CD4-positive, alpha-beta T cell (primary cell): Measurements from ENCODE around the gene RCAN2. TPM values are rescaled to one million over a fixed set of nuclear protein-coding genes. Genes with fewer than 3 reads are reported as not detected.

Source experiments
- ATAC-seq: fragments of 200-7000 bp; cut with Tn5 transposase; one replicate; pipeline ENCODE4 v1.10.0; 2022; ENCODE audit warnings: mild to moderate bottlenecking; ENCODE audit not compliant: poor library complexity
- CTCF ChIA-PET: fragments of 350-600 bp; sonication (Branson Sonifier 250); formaldehyde crosslinking; loops from one replicate; lab custom pipeline; 2021; ENCODE audit warnings: antibody characterized with exemption, inconsistent platforms; lab: Charles Lee
- POLR2A ChIA-PET: fragments of 350-600 bp; sonication (Branson Sonifier 250); formaldehyde crosslinking; loops from one replicate; lab custom pipeline; 2021; ENCODE audit warnings: antibody characterized with exemption, inconsistent platforms; lab: Charles Lee
- DNase-seq, 14 experiments: peaks; one replicate each; pipeline ENCODE4 v3.0.0-alpha.2; 2013 to 2020; ENCODE audit warnings: mixed read lengths in 2 of 14
- H3K27ac ChIP-seq, 2 donors: one replicate each; pipeline versions ENCODE4 v1.5.1 to v1.7.0; 2013; ENCODE audit warnings: low read length in 2 of 2, low read depth in 1 of 2, mild to moderate bottlenecking in 1 of 2
- H3K27me3 ChIP-seq, 2 experiments: 1 replicate in 1 of 2; 2 replicates in 1 of 2; pipeline versions ENCODE4 v1.6.1 to v1.7.0; 2013; ENCODE audit warnings: low read length in 2 of 2, control low read depth in 1 of 2, mild to moderate bottlenecking in 1 of 2, moderate library complexity in 1 of 2; ENCODE audit not compliant: insufficient read depth in 2 of 2, control insufficient read depth in 1 of 2
- H3K36me3 ChIP-seq: one replicate; pipeline ENCODE4 v1.6.1; 2013; ENCODE audit warnings: low read length, control low read depth; ENCODE audit not compliant: insufficient read depth
- H3K4me1 ChIP-seq: one replicate; pipeline ENCODE4 v1.6.1; 2013; ENCODE audit warnings: low read length, control low read depth; ENCODE audit not compliant: insufficient read depth
- H3K4me3 ChIP-seq: one replicate; pipeline ENCODE4 v1.5.1; 2013; ENCODE audit warnings: mild to moderate bottlenecking, low read length, moderate library complexity
- H3K9me3 ChIP-seq, 2 experiments: 1 replicate in 1 of 2; 2 replicates in 1 of 2; pipeline versions ENCODE4 v1.6.1 to v1.7.0; 2013; ENCODE audit warnings: low read length in 2 of 2, mild to moderate bottlenecking in 2 of 2, control low read depth in 1 of 2, moderate library complexity in 1 of 2; ENCODE audit not compliant: control insufficient read depth in 1 of 2, insufficient read depth in 1 of 2
- H3K27ac Mint-ChIP-seq: one replicate; pipeline ENCODE4 v1.8.0; 2020; ENCODE audit warnings: mixed read lengths
- H3K27me3 Mint-ChIP-seq: one replicate; pipeline ENCODE4 v1.8.0; 2021; ENCODE audit warnings: mixed read lengths
- H3K36me3 Mint-ChIP-seq: one replicate; pipeline ENCODE4 v1.8.0; 2021; ENCODE audit warnings: low read depth, mixed read lengths
- H3K4me1 Mint-ChIP-seq: one replicate; pipeline ENCODE4 v1.8.0; 2021; ENCODE audit warnings: low read depth, mixed read lengths
- H3K4me3 Mint-ChIP-seq: one replicate; pipeline ENCODE4 v1.8.0; 2020; ENCODE audit warnings: mild to moderate bottlenecking, mixed read lengths
- H3K9me3 Mint-ChIP-seq: one replicate; pipeline ENCODE4 v1.8.0; 2020; ENCODE audit warnings: mixed read lengths
- CTCF ChIP-seq: fragments of 200-600 bp; IDR thresholded peaks from one replicate; pipeline ENCODE4 v1.8.0; 2022; ENCODE audit warnings: antibody characterized with exemption, mild to moderate bottlenecking
- intact Hi-C, 2 experiments: fragments of 100-400 bp; cut with DNase I in 1 of 2; cut with micrococcal nuclease in 1 of 2; formaldehyde crosslinking; loops; one replicate each; pipeline versions ENCODE4 v1.15.1 to v1.9.0; 2023 to 2025; cut with DNase I, micrococcal nuclease
- total RNA-seq, 174 experiments: library from RNA in 2 of 174; stranded (reverse) in 2 of 174; gene quantifications; one replicate each; pipeline ENCODE4 v1.2.3 and lab custom pipeline; 2021 to 2026

RCAN2 gene
- total RNA-seq, 2 experiments from 2014 or later, result not detected

- H3K4me3 ChIP-seq, result no peak overlapping the region
- no peak overlapping the region for H3K4me3 Mint-ChIP-seq
- no peaks in the 10 kb centered on the region for H3K4me1 ChIP-seq
- H3K27ac Mint-ChIP-seq, result no peak overlapping the region
- no peaks in the 10 kb centered on the region for H3K9me3 Mint-ChIP-seq
- no peaks in the 10 kb centered on the region for H3K9me3 ChIP-seq
- no peaks in the 10 kb centered on the region for H3K4me1 Mint-ChIP-seq
- H3K27ac ChIP-seq, result no peak overlapping the region
- CTCF ChIA-PET, result no interaction called here
- intact Hi-C loops, result no loop called here
- POLR2A ChIA-PET, result no interaction called here
- H3K27me3 Mint-ChIP-seq, result peaks cover 41% of the 10 kb centered on the region
- ATAC-seq (no peak), DNase-seq (no peak)
- H3K27me3 ChIP-seq, result no peaks in the 10 kb centered on the region
- no peaks in the 10 kb centered on the region for H3K36me3 ChIP-seq
- TF ChIP-seq CTCF, result no peak
- H3K36me3 Mint-ChIP-seq, result no peaks in the 10 kb centered on the region
Observed at GRCh38 chr6:46525583-46525982, 34.3 kb upstream of the RCAN2 start.

- CTCF ChIA-PET, result no interaction called here
- intact Hi-C loops, result no loop called here
- no peak for TF ChIP-seq CTCF
Observed at GRCh38 chr6:46521464-46521971, 30.3 kb upstream of the RCAN2 start.

GRCh38 chr6:46517202-46517601 lies 26.0 kb upstream of the RCAN2 start:
- H3K36me3 ChIP-seq, result no peaks in the 10 kb centered on the region
- H3K4me1 ChIP-seq, result no peaks in the 10 kb centered on the region
- Mint-ChIP-seq H3K27ac (no peak overlapping the region), H3K4me3 (no peak overlapping the region), H3K9me3 (no peaks in the 10 kb centered on the region), H3K36me3 (no peaks in the 10 kb centered on the region), H3K4me1 (no peaks in the 10 kb centered on the region), H3K27me3 (peaks cover 8% of the 10 kb centered on the region)
- ATAC-seq, result no peak
- peaks cover 0 to 4% of the 10 kb centered on the region in 2 experiments for H3K27me3 ChIP-seq
- no peaks in the 10 kb centered on the region for H3K9me3 ChIP-seq
- TF ChIP-seq CTCF, result no peak
- intact Hi-C loops, result no loop called here
- ChIA-PET POLR2A (no interaction called here), CTCF (no interaction called here)
- H3K4me3 ChIP-seq, result no peak overlapping the region
- DNase-seq, result no peak
- H3K27ac ChIP-seq, result no peak overlapping the region

More at GRCh38 chr6:46521464-46521971, 30.3 kb upstream of the RCAN2 start:
- Histone ChIP-seq H3K27ac (no peak overlapping the region), H3K27me3 (no peaks in the 10 kb centered on the region), H3K4me3 (no peak overlapping the region), H3K36me3 (no peaks in the 10 kb centered on the region), H3K9me3 (no peaks in the 10 kb centered on the region), H3K4me1 (no peaks in the 10 kb centered on the region)
- H3K4me1 Mint-ChIP-seq, result no peaks in the 10 kb centered on the region
- ATAC-seq (no peak), DNase-seq (no peak)
- no peaks in the 10 kb centered on the region for H3K9me3 Mint-ChIP-seq
- H3K27ac Mint-ChIP-seq, result no peak overlapping the region
- H3K4me3 Mint-ChIP-seq, result no peak overlapping the region
- no peaks in the 10 kb centered on the region for H3K36me3 Mint-ChIP-seq
- peaks cover 17% of the 10 kb centered on the region for H3K27me3 Mint-ChIP-seq
- POLR2A ChIA-PET, result no interaction called here
